Ishikawa (cell line): ENCODE data around the gene ATP5PO.

ENCODE experiments used
- CEBPB ChIP-seq: IDR thresholded peaks from 2 replicates; pipeline ENCODE4 v1.6.1; 2012
- CREB1 ChIP-seq: IDR thresholded peaks from 2 replicates; pipeline ENCODE4 v1.6.1; 2012; ENCODE audit warnings: low read depth
- EGR1 ChIP-seq: IDR thresholded peaks from 2 replicates; pipeline ENCODE4 v1.6.1; 2012
- NFIC ChIP-seq: IDR thresholded peaks from 2 replicates; pipeline ENCODE4 v1.6.1; 2012
- RAD21 ChIP-seq: IDR thresholded peaks from 2 replicates; pipeline ENCODE4 v1.6.1; 2012; ENCODE audit warnings: low read depth
- TAF1 ChIP-seq: IDR thresholded peaks from 2 replicates; pipeline ENCODE4 v1.6.1; 2012; ENCODE audit warnings: low read depth, mild to moderate bottlenecking
- YY1 ChIP-seq: IDR thresholded peaks from 2 replicates; pipeline ENCODE4 v1.6.1; 2012; ENCODE audit warnings: low read depth
- ZBTB7A ChIP-seq: IDR thresholded peaks from 2 replicates; pipeline ENCODE4 v1.6.1; 2012; ENCODE audit warnings: low read depth
- TF ChIP-seq, protein P1 (sequence below): IDR thresholded peaks from 2 replicates; pipeline ENCODE4 v1.6.1; 2012
- TF ChIP-seq, protein P2 (sequence below): IDR thresholded peaks from 2 replicates; pipeline ENCODE4 v1.6.1; 2012

DNA sequence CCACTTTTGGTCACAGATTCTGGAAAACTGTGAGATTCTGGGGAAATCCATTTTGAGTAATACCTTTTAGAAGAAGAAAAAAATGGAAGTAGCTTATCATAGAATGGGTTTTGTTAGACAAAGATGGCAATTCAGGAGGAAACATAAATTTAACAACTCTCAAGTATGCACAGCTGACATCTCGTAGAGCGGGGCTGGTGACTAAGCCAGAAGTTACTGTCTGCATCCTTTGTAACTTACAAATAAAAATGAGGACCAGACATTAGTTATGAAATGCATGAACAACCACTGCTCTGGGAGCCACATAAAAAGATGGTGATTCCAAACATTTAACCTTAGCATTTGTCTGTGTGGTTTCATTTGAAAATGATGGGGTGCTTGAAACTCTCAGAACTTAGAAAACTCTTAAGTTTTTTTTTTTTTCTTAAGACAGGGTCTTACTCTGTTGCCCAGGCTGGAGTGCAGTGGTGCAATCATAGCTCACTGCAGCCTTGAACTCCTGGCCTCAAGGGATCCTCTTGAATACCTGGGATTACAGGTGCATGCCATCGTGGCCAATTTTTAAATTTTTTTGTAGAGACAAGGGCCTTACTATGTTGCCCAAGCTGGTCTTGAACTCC, 49.2 kb upstream of the ATP5PO start:
- no peak for TF ChIP-seq CEBPB
- no peak for TF ChIP-seq NFIC
- no peak for TF ChIP-seq TAF1
- TF ChIP-seq YY1, result no peak
- TF ChIP-seq, protein P1, sequence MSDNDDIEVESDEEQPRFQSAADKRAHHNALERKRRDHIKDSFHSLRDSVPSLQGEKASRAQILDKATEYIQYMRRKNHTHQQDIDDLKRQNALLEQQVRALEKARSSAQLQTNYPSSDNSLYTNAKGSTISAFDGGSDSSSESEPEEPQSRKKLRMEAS, result no peak
- TF ChIP-seq RAD21, result no peak
- TF ChIP-seq, protein P2, sequence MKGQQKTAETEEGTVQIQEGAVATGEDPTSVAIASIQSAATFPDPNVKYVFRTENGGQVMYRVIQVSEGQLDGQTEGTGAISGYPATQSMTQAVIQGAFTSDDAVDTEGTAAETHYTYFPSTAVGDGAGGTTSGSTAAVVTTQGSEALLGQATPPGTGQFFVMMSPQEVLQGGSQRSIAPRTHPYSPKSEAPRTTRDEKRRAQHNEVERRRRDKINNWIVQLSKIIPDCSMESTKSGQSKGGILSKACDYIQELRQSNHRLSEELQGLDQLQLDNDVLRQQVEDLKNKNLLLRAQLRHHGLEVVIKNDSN, result no peak
- no peak for TF ChIP-seq CREB1
- no peak for TF ChIP-seq EGR1
- TF ChIP-seq ZBTB7A, result no peak
